Hepatocyte (in vitro differentiated cells): Measurements from ENCODE around the gene FAM193A. TPM values are rescaled to one million over a fixed set of nuclear protein-coding genes. Genes with fewer than 3 reads are reported as not detected.
A peak's percentile ranks its signal among the peaks of the same experiment; 100 is the strongest.

Source experiments
- DNase-seq: peaks from one replicate; pipeline ENCODE4 v3.0.0-alpha.2; 2016; ENCODE audit warnings: low spot score
- H2AFZ ChIP-seq: fragments of 200-600 bp; sonication (generic); 2 replicates; pipeline ENCODE4 v1.6.0; 2016; ENCODE audit warnings: antibody characterized with exemption, mild to moderate bottlenecking
- H3K27ac ChIP-seq: fragments of 200-600 bp; sonication (generic); 2 replicates; pipeline ENCODE4 v1.5.1; 2016; ENCODE audit warnings: mild to moderate bottlenecking
- H3K27me3 ChIP-seq: fragments of 200-600 bp; sonication (generic); 2 replicates; pipeline ENCODE4 v1.6.1; 2016
- H3K36me3 ChIP-seq: fragments of 200-600 bp; sonication (generic); replicated peaks from 2 replicates; pipeline ENCODE4 v1.5.1; 2016; ENCODE audit warnings: low read depth; ENCODE audit not compliant: insufficient read depth
- H3K4me1 ChIP-seq: fragments of 200-600 bp; sonication (generic); 2 replicates; pipeline ENCODE4 v1.5.1; 2016; ENCODE audit warnings: mild to moderate bottlenecking, moderate library complexity; ENCODE audit not compliant: insufficient read depth
- H3K4me2 ChIP-seq: fragments of 200-600 bp; sonication (generic); 2 replicates; pipeline ENCODE4 v1.6.0; 2016
- H3K4me3 ChIP-seq: fragments of 200-600 bp; sonication (generic); 2 replicates; pipeline ENCODE4 v1.5.1; 2016; ENCODE audit warnings: mild to moderate bottlenecking
- H3K79me2 ChIP-seq: fragments of 200-600 bp; sonication (generic); 2 replicates; pipeline ENCODE4 v1.6.0; 2017; ENCODE audit warnings: mild to moderate bottlenecking
- H3K9me2 ChIP-seq: fragments of 200-600 bp; sonication (generic); replicated peaks from 2 replicates; pipeline ENCODE4 v1.6.0; 2017; ENCODE audit warnings: mild to moderate bottlenecking; ENCODE audit not compliant: insufficient read depth
- H3K9me3 ChIP-seq: fragments of 200-600 bp; sonication (generic); 2 replicates; pipeline ENCODE4 v1.5.1; 2016; ENCODE audit warnings: low read depth, mild to moderate bottlenecking
- H4K20me1 ChIP-seq: fragments of 200-600 bp; sonication (generic); 2 replicates; pipeline ENCODE4 v1.6.0; 2016; ENCODE audit warnings: mild to moderate bottlenecking; ENCODE audit not compliant: insufficient read depth, poor library complexity, severe bottlenecking
- CTCF ChIP-seq: fragments of 200-600 bp; sonication (generic); IDR thresholded peaks from 2 replicates; pipeline ENCODE4 v1.5.1; 2016; ENCODE audit warnings: antibody characterized with exemption, mild to moderate bottlenecking; ENCODE audit not compliant: poor library complexity
- EZH2 ChIP-seq: fragments of 200-600 bp; sonication (generic); IDR thresholded peaks from 2 replicates; pipeline ENCODE4 v1.6.1; 2016; ENCODE audit warnings: antibody characterized with exemption, mild to moderate bottlenecking, borderline replicate concordance
- EZH2phosphoT487 ChIP-seq: fragments of 200-600 bp; sonication (generic); IDR thresholded peaks from one replicate; pipeline ENCODE4 v1.6.1; 2018; ENCODE audit warnings: antibody characterized with exemption, mild to moderate bottlenecking, low read depth, moderate library complexity; ENCODE audit not compliant: unreplicated experiment, severe bottlenecking
- WGBS: methylation state at CpG from one replicate; pipeline ENCODE4 v1.1.6; 2016; ENCODE audit warnings: low lambda C conversion rate; ENCODE audit errors: missing lambda C conversion rate; 5-methylcytosine and 5-hydroxymethylcytosine counted together
- polyA plus RNA-seq: library from polyadenylated mRNA; unstranded; fragments of >200 nt; fragmentation: Nextera tagmentation; extraction: Ambion mirVana; gene quantifications from 2 replicates; pipeline ENCODE4 v1.2.1, GENCODE V29; 2016
- total RNA-seq: library from RNA; depleted of rRNA; stranded (reverse); fragments of >200 nt; gene quantifications from 2 replicates; pipeline ENCODE4 v1.2.3, GENCODE V29; 2014

The FAM193A gene
- total and polyA plus RNA-seq, 2 experiments from 2014 or later, result 11.4 to 15.8 TPM

DNA sequence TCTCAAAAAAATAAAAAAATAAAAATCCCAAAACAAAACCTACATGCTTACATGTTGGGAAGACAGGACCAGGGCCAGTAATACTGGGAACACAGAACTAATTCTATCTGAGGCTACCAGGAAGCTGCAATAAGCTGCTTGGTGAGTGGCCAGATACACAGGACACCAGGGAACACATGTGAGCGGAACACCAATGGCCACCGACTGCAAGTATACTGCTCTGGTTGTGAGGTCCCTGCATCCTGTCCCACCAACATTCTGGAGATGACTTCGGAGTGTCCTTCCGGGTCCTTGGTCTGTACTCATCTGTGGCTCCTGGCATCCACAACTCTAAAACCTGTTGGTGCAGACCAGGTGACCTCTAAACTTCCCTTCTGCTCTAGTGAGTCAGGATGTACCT lies 217.0 kb downstream of the FAM193A start:
- no peak for DNase-seq
- Histone ChIP-seq H3K9me2 (no peaks in the 10 kb centered on the region), H2AFZ (no peak overlapping the region), H3K36me3 (no peaks in the 10 kb centered on the region), H3K4me2 (no peak overlapping the region), H3K4me1 (peaks cover 13% of the 10 kb centered on the region), H3K79me2 (peaks cover 70% of the 10 kb centered on the region), H3K9me3 (no peaks in the 10 kb centered on the region), H3K27ac (no peak overlapping the region), H3K4me3 (no peak overlapping the region), H3K27me3 (no peaks in the 10 kb centered on the region), H4K20me1 (peaks cover 3% of the 10 kb centered on the region)
- WGBS, result 93% methylated on average over 4 of the region's 4 CpGs
- TF ChIP-seq EZH2phosphoT487 (no peak), CTCF (no peak), EZH2 (no peak)

DNA sequence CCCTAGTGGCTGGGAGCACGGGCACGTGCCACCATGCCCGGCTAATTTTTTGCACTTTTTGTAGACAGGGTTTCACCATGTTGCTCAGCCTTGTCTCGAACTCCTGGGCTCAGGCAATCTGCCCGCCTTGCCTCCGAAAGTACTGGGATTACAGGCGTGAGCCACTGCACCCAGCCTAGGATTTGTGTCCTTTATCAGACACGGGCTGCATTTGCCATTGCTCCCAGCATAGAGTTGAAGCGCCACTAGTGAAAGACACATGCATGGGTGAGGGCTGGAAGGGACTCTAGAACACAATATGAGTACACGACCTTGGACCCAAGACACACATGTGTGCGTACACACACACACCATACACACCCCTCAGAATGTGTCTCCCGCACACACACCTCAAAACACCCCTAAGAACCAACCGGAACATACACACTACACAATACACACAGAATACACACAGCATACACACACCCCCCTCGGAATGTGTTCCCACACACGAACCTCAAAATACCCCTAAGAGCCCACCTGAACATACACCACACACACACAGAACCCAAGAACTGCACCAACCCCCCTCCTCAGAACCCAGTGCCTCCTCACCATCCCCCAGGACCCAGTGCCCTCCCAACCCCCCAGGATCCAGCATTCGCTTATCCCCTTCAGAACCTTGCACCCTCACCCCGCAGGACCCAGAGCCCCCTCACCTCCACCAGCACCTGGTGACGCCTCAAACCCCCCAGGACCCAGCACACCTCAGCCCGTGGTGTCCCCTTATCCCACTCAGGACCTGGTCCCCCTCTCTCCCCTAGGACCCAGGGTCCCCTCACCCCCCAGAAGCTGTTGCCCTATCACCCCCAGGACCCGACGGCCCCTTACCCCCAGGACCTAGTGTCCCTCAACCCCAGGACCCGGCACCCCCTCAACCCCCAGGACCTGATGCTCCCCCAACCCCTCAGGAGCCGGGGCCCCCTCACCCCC lies 218.7 kb downstream of the FAM193A start:
- 78% methylated on average over 14 of the region's 23 CpGs for WGBS
- no peaks in the 10 kb centered on the region for H3K27me3 ChIP-seq
- H3K9me3 ChIP-seq, result no peaks in the 10 kb centered on the region
- peak overlapping the region; percentile 92 for H3K27ac ChIP-seq
- no peak for TF ChIP-seq CTCF
- TF ChIP-seq EZH2, result no peak
- no peak for TF ChIP-seq EZH2phosphoT487
- H3K4me1 ChIP-seq, result peaks cover 15% of the 10 kb centered on the region
- no peak for DNase-seq
- H3K79me2 ChIP-seq, result peaks cover 54% of the 10 kb centered on the region
- peaks cover 3% of the 10 kb centered on the region for H4K20me1 ChIP-seq
- no peaks in the 10 kb centered on the region for H3K9me2 ChIP-seq
- no peaks in the 10 kb centered on the region for H3K36me3 ChIP-seq
- H2AFZ ChIP-seq, result no peak overlapping the region
- H3K4me2 ChIP-seq, result peak overlapping the region; percentile 93
- H3K4me3 ChIP-seq, result peak overlapping the region; percentile 75

GRCh38 chr4:2755821-2756690 lies 219.6 kb downstream of the FAM193A start, which contains the start of gene TNIP2:
Gene TNIP2 (minus strand): TSS chr4:2756336. CDS start chr4:2756289, 47 bp downstream.
- no peaks in the 10 kb centered on the region for H3K9me3 ChIP-seq
- peaks cover 3% of the 10 kb centered on the region for H4K20me1 ChIP-seq
- peak within 1 kb of the TSS; percentile 16 for H2AFZ ChIP-seq
- WGBS, result 2% methylated on average over 29 of the region's 96 CpGs
- H3K27ac ChIP-seq, result peak within 1 kb of the TSS; percentile 92
- no peaks in the 10 kb centered on the region for H3K36me3 ChIP-seq
- H3K79me2 ChIP-seq, result peaks cover 45% of the 10 kb centered on the region
- H3K4me2 ChIP-seq, result peak within 1 kb of the TSS; percentile 93
- H3K4me1 ChIP-seq, result peaks cover 22% of the 10 kb centered on the region
- peak; percentile 92 for DNase-seq
- peak within 1 kb of the TSS; percentile 75 for H3K4me3 ChIP-seq
- TF ChIP-seq EZH2 (no peak), CTCF (peak; percentile 38)
- H3K27me3 ChIP-seq, result no peaks in the 10 kb centered on the region
- no peaks in the 10 kb centered on the region for H3K9me2 ChIP-seq
